K562 (cell line): ENCODE measurements around the gene GNPTAB. TPM values are rescaled to one million over a fixed set of nuclear protein-coding genes. Genes with fewer than 3 reads are reported as not detected.

Experiments
- CTCF ChIP-seq, 3 experiments: IDR thresholded peaks in 2 of 3; conservative IDR thresholded peaks in 1 of 3; 2 replicates each; pipeline ENCODE4 v1.5.1; 2011 to 2012; ENCODE audit warnings: low read length in 3 of 3, mild to moderate bottlenecking in 3 of 3, control low read depth in 2 of 3, improper control_type of control experiment in 1 of 3, inconsistent platforms in 1 of 3, low read depth in 1 of 3, mixed read lengths in 1 of 3, moderate library complexity in 1 of 3; ENCODE audit not compliant: insufficient read depth in 2 of 3
- KDM5B ChIP-seq: fragments of 200-600 bp; sonication (generic); IDR thresholded peaks from 2 replicates; pipeline ENCODE4 v1.6.1; 2012; ENCODE audit warnings: low read depth, mild to moderate bottlenecking, moderate library complexity, low read length, control low read depth, inconsistent platforms; ENCODE audit not compliant: insufficient replicate concordance
- MCM5 ChIP-seq: fragments of 450-650 bp; IDR thresholded peaks from 2 replicates; pipeline ENCODE4 v1.6.1; 2016; ENCODE audit warnings: low read depth
- MED1 ChIP-seq: sonication (generic); formaldehyde crosslinking; IDR thresholded peaks from 2 replicates; pipeline ENCODE4 v1.8.1; 2023; ENCODE audit warnings: missing genetic modification reagents, borderline replicate concordance
- NBN ChIP-seq: fragments of 450-650 bp; IDR thresholded peaks from 2 replicates; pipeline ENCODE4 v1.6.1; 2016; ENCODE audit warnings: low read depth, mild to moderate bottlenecking
- PRMT5 ChIP-seq: sonication (generic); formaldehyde crosslinking; IDR thresholded peaks from 2 replicates; pipeline ENCODE4 v1.5.0; 2020; ENCODE audit warnings: missing genetic modification reagents
- RBBP5 ChIP-seq: fragments of 200-600 bp; sonication (generic); IDR thresholded peaks from 2 replicates; pipeline ENCODE4 v1.6.1; 2012; ENCODE audit warnings: borderline replicate concordance, mild to moderate bottlenecking, low read length, control low read depth, inconsistent platforms; ENCODE audit not compliant: insufficient read depth, poor library complexity, severe bottlenecking
- SRSF1 ChIP-seq: fragments of 200-400 bp; formaldehyde crosslinking; IDR thresholded peaks from 2 replicates; pipeline ENCODE4 v1.6.1; 2017; ENCODE audit warnings: mild to moderate bottlenecking, low read depth, low read length, moderate library complexity
- STAT5B ChIP-seq: fragments of 250-450 bp; sonication (Bioruptor Pico); IDR thresholded peaks from 2 replicates; pipeline ENCODE4 v1.8.0; 2021; ENCODE audit warnings: mild to moderate bottlenecking, inconsistent platforms
- TEAD2 ChIP-seq: fragments of 450-650 bp; IDR thresholded peaks from 2 replicates; pipeline ENCODE4 v1.6.1; 2016; ENCODE audit warnings: missing genetic modification characterization, control low read depth, missing compliant biosample characterization
- TEAD4 ChIP-seq, 2 experiments: sonication (generic) in 1 of 2; formaldehyde crosslinking in 1 of 2; IDR thresholded peaks; 2 replicates each; pipeline versions ENCODE4 v1.6.1 to v1.8.0; 2012 to 2022; ENCODE audit warnings: borderline replicate concordance in 1 of 2, inconsistent platforms in 1 of 2, low read length in 1 of 2, mild to moderate bottlenecking in 1 of 2, missing genetic modification reagents in 1 of 2
- TGIF2 ChIP-seq: sonication (generic); formaldehyde crosslinking; IDR thresholded peaks from 2 replicates; pipeline ENCODE4 v1.8.1; 2022; ENCODE audit warnings: mild to moderate bottlenecking, missing genetic modification reagents, moderate library complexity
- THRB ChIP-seq: fragments of 450-650 bp; formaldehyde crosslinking; conservative IDR thresholded peaks from 2 replicates; pipeline ENCODE4 v1.4.0; 2022; ENCODE audit warnings: mild to moderate bottlenecking, missing genetic modification characterization
- ZBTB43 ChIP-seq: sonication (generic); formaldehyde crosslinking; IDR thresholded peaks from 2 replicates; pipeline ENCODE4 v1.8.0; 2023; ENCODE audit warnings: mild to moderate bottlenecking, missing genetic modification reagents
- ZKSCAN3 ChIP-seq: fragments of 250-450 bp; sonication (Bioruptor Pico); IDR thresholded peaks from 2 replicates; pipeline ENCODE4 v1.4.0; 2020
- ZNF140 ChIP-seq: fragments of 250-450 bp; sonication (Bioruptor Pico); IDR thresholded peaks from 2 replicates; pipeline ENCODE4 v1.8.0; 2021; ENCODE audit warnings: moderate library complexity, mild to moderate bottlenecking, inconsistent platforms
- ZNF232 ChIP-seq: sonication (generic); formaldehyde crosslinking; IDR thresholded peaks from 2 replicates; pipeline ENCODE4 v1.8.0; 2022; ENCODE audit warnings: mild to moderate bottlenecking, missing genetic modification reagents
- ZNF280B ChIP-seq: fragments of 250-450 bp; sonication (Bioruptor Pico); IDR thresholded peaks from 2 replicates; pipeline ENCODE4 v1.5.1; 2021; ENCODE audit warnings: mild to moderate bottlenecking
- ZNF717 ChIP-seq: fragments of 250-450 bp; sonication (Bioruptor Pico); IDR thresholded peaks from 2 replicates; pipeline ENCODE4 v1.5.0; 2021
- polyA plus RNA-seq, 8 experiments: library from polyadenylated mRNA; depleted of rRNA in 4 of 8; stranded (reverse) in 5 of 8; unstranded in 3 of 8; fragments of >200 nt; fragmentation: Nextera tagmentation in 2 of 8; fragmentation: Illumina TruSeq in 1 of 8; extraction: Ambion mirVana in 2 of 8; extraction: Trizol in 1 of 8; gene quantifications; 2 replicates each; pipeline versions ENCODE4 v1.2.1 to v1.2.3, GENCODE V29; 2011 to 2014; ENCODE audit warnings: inconsistent platforms in 1 of 8, missing spikeins in 1 of 8
- total RNA-seq, 7 experiments: library from RNA; depleted of rRNA in 6 of 7; stranded (reverse); fragments of >200 nt in 6 of 7; fragmentation: Illumina TruSeq in 2 of 7; extraction: Trizol in 2 of 7; gene quantifications; 2 replicates each; pipeline versions ENCODE4 v1.2.1 to v1.2.3, GENCODE V29; 2011 to 2021; ENCODE audit warnings: low replicate concordance in 1 of 7

Gene GNPTAB
- total and polyA plus RNA-seq, 9 of the 15 experiments (the other 6 are each of a cell fraction or from before 2014, with no cell fraction given), result 5.9 to 23.2 (median 19.3) TPM

- TF ChIP-seq SRSF1, result no peak
- no peak for TF ChIP-seq ZNF280B (CRISPR knock-in tag)
- TF ChIP-seq ZBTB43 (CRISPR knock-in tag), result no peak
- TF ChIP-seq RBBP5, result peak; percentile 85
- TF ChIP-seq KDM5B, result no peak
- no peak for TF ChIP-seq STAT5B (CRISPR knock-in tag)
- peak; percentile 56; the same call in 1 of the 2 replicates for TF ChIP-seq TGIF2
- no peak for TF ChIP-seq MED1 (CRISPR knock-in tag)
- no peak for TF ChIP-seq CTCF (IDR thresholded peaks at IDR 0.05 in 2 of 3, conservative IDR thresholded peaks at IDR 0.05 in 1 of 3; ENCODE audit: insufficient read depth in 2 of 3, low read depth in 1 of 3, low read length in 3 of 3)
- TF ChIP-seq ZKSCAN3, result no peak
- no peak for TF ChIP-seq TEAD2 (tag)
- TF ChIP-seq ZNF140, result no peak
- no peak for TF ChIP-seq THRB (CRISPR knock-in tag)
- no peak for TF ChIP-seq NBN
- TF ChIP-seq ZNF717 (CRISPR knock-in tag), result no peak
- no peak for TF ChIP-seq PRMT5 (CRISPR knock-in tag)
- no peak for TF ChIP-seq MCM5
- TF ChIP-seq ZNF232 (CRISPR knock-in tag), result no peak
- no peak; the same call in 1 of the 2 replicates for TF ChIP-seq TEAD4 (IDR thresholded peaks at IDR 0.05; ENCODE audit: low read length)
- no peak for TF ChIP-seq TEAD4 (CRISPR knock-in tag; IDR thresholded peaks at IDR 0.05; ENCODE audit: borderline replicate concordance)
These were observed 132.6 kb downstream of the GNPTAB start (continued) for GRCh38 chr12:101697930-101698799.
